Activated T-cell treated with anti-CD3 and anti-CD28 coated beads, Interleukin-2, amount 50 U/mL, for 24 hours (primary cell): ENCODE data around the gene TCF7L1.
"Not testable (repeated sequence)": the region's sequence is repeated elsewhere in the genome, so short reads cannot be mapped to it uniquely, and the experiment has no call there.

Experiments used
- DNase-seq: peaks from one replicate; pipeline ENCODE4 v3.0.0-alpha.2; 2020
- H3K27ac Mint-ChIP-seq: 2 replicates; pipeline ENCODE4 v1.8.0; 2020; ENCODE audit warnings: mild to moderate bottlenecking, mixed read lengths
- H3K27me3 Mint-ChIP-seq: 2 replicates; pipeline ENCODE4 v1.8.0; 2020; ENCODE audit warnings: mixed read lengths
- H3K36me3 Mint-ChIP-seq: 2 replicates; pipeline ENCODE4 v1.8.0; 2020; ENCODE audit warnings: low read depth, mixed read lengths
- H3K4me1 Mint-ChIP-seq: 2 replicates; pipeline ENCODE4 v1.8.0; 2020; ENCODE audit warnings: low read depth, mixed read lengths
- H3K4me3 Mint-ChIP-seq: 2 replicates; pipeline ENCODE4 v1.8.0; 2020; ENCODE audit warnings: mild to moderate bottlenecking, moderate library complexity, mixed read lengths
- H3K9me3 Mint-ChIP-seq: 2 replicates; pipeline ENCODE4 v1.8.0; 2020; ENCODE audit warnings: mixed read lengths

Gene TCF7L1

DNA sequence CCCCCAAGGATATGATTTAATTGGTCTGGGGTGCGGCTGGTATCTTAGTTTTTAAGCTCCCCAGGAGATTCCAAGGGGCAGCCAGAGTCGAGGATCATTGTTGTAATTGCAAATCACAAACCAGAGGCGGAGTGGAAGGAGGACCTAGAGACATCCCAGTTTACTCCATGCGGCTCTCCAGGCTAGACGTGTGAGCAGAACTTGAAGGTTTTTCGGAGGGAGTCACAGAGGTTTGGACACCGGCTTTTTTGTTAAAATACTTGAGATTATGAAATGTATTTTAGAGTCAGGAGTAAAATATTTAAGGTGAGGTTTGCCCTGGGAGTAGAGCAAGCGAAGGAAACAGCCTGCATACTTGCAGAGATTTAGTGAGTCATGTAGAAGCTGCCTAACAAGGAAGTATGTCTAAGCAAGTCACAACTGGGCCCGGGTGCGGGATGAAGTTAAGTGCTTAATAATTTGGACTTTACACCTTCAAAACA is 155.1 kb downstream of the TCF7L1 start:
- Mint-ChIP-seq H3K4me1 (peaks cover 20% of the 10 kb centered on the region), H3K9me3 (no peaks in the 10 kb centered on the region), H3K27ac (no peak overlapping the region), H3K36me3 (no peaks in the 10 kb centered on the region), H3K27me3 (no peaks in the 10 kb centered on the region), H3K4me3 (no peak overlapping the region)
- DNase-seq: no peak

GRCh38 chr2:85291425-85292023 is 158.3 kb downstream of the TCF7L1 start:
- H3K4me1 Mint-ChIP-seq: peaks cover 17% of the 10 kb centered on the region
- H3K4me3 Mint-ChIP-seq: no peak overlapping the region
- H3K27ac Mint-ChIP-seq: peak overlapping the region; percentile 54
- H3K27me3 Mint-ChIP-seq: no peaks in the 10 kb centered on the region
- no peaks in the 10 kb centered on the region for H3K36me3 Mint-ChIP-seq
- no peaks in the 10 kb centered on the region for H3K9me3 Mint-ChIP-seq
- no peak for DNase-seq

- no peak overlapping the region for H3K27ac Mint-ChIP-seq
- no peak overlapping the region for H3K4me3 Mint-ChIP-seq
- no peak for DNase-seq
- H3K9me3 Mint-ChIP-seq: no peaks in the 10 kb centered on the region
- peaks cover 17% of the 10 kb centered on the region for H3K4me1 Mint-ChIP-seq
- no peaks in the 10 kb centered on the region for H3K36me3 Mint-ChIP-seq
- peaks cover 5% of the 10 kb centered on the region for H3K27me3 Mint-ChIP-seq
Measured at GRCh38 chr2:85302121-85302520, 168.9 kb downstream of the TCF7L1 start.

GRCh38 chr2:85303780-85304531 is 170.8 kb downstream of the TCF7L1 start:
- peaks cover 26% of the 10 kb centered on the region for H3K4me1 Mint-ChIP-seq

GRCh38 chr2:85307527-85307897 is 174.3 kb downstream of the TCF7L1 start:
- H3K4me1 Mint-ChIP-seq: peaks cover 42% of the 10 kb centered on the region
- peaks cover 5% of the 10 kb centered on the region for H3K27me3 Mint-ChIP-seq
- DNase-seq: no peak
- peaks cover 5% of the 10 kb centered on the region for H3K36me3 Mint-ChIP-seq
- peak overlapping the region; percentile 53 for H3K4me3 Mint-ChIP-seq
- peak overlapping the region; percentile 79 for H3K27ac Mint-ChIP-seq
- H3K9me3 Mint-ChIP-seq: no peaks in the 10 kb centered on the region

More at GRCh38 chr2:85303780-85304531, 170.8 kb downstream of the TCF7L1 start:
- Mint-ChIP-seq H3K27me3 (peaks cover 5% of the 10 kb centered on the region), H3K36me3 (no peaks in the 10 kb centered on the region), H3K9me3 (no peaks in the 10 kb centered on the region), H3K4me3 (no peak overlapping the region), H3K27ac (no peak overlapping the region)
- no peak for DNase-seq

GRCh38 chr2:85308201-85308600 is 175.0 kb downstream of the TCF7L1 start:
- no peaks in the 10 kb centered on the region for H3K9me3 Mint-ChIP-seq
- H3K27ac Mint-ChIP-seq: peak overlapping the region; percentile 86
- no peak overlapping the region for H3K4me3 Mint-ChIP-seq
- peaks cover 7% of the 10 kb centered on the region for H3K36me3 Mint-ChIP-seq
- peaks cover 5% of the 10 kb centered on the region for H3K27me3 Mint-ChIP-seq
- H3K4me1 Mint-ChIP-seq: peaks cover 42% of the 10 kb centered on the region
- DNase-seq: no peak

GRCh38 chr2:85308896-85309555 is 175.8 kb downstream of the TCF7L1 start:
- Mint-ChIP-seq H3K27ac (peak overlapping the region; percentile 86), H3K36me3 (peaks cover 15% of the 10 kb centered on the region), H3K9me3 (no peaks in the 10 kb centered on the region), H3K4me3 (peak overlapping the region; percentile 65), H3K27me3 (peaks cover 5% of the 10 kb centered on the region), H3K4me1 (peaks cover 46% of the 10 kb centered on the region)
- DNase-seq: no peak

DNA sequence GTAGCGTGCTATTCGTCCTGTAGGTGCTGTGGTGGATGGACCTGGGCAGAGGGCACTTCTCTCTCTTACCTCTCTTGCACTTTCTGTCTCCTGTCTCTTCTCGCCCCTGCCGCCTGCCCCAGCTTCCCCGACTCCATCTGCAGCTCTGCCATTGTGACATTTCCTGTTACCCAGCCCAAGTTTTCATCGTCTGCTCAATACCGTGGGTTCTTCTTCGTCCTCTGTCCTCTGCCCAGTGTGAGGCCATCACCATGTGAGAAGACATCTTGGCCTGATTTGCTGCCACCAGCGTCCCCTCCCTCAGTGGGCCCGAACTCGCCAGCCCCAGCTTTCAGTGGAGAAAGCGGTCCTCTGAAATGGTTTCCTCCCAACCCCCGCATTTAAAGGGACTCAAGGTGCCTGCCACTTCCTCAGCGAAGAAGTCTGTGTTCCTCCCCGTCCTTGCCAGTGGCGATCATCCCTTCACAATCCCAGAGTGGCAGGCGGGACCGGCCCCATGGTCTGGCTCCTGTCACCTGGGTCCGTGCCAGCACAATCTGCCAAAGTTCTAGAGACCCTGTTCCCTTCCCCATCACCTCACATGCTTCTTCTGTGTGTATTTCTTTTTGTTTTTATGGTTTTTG is 176.6 kb downstream of the TCF7L1 start:
- Mint-ChIP-seq H3K27me3 (no peaks in the 10 kb centered on the region), H3K9me3 (no peaks in the 10 kb centered on the region), H3K36me3 (peaks cover 21% of the 10 kb centered on the region), H3K4me3 (peak overlapping the region; percentile 65), H3K27ac (peak overlapping the region; percentile 86), H3K4me1 (peaks cover 46% of the 10 kb centered on the region)
- no peak for DNase-seq

- H3K4me3 Mint-ChIP-seq: peak overlapping the region; percentile 65
- H3K27ac Mint-ChIP-seq: peak overlapping the region; percentile 86
- H3K9me3 Mint-ChIP-seq: no peaks in the 10 kb centered on the region
- no peak for DNase-seq
- H3K4me1 Mint-ChIP-seq: peaks cover 46% of the 10 kb centered on the region
- H3K27me3 Mint-ChIP-seq: no peaks in the 10 kb centered on the region
- peaks cover 26% of the 10 kb centered on the region for H3K36me3 Mint-ChIP-seq
Measured at GRCh38 chr2:85310330-85310729, 177.1 kb downstream of the TCF7L1 start.

DNA sequence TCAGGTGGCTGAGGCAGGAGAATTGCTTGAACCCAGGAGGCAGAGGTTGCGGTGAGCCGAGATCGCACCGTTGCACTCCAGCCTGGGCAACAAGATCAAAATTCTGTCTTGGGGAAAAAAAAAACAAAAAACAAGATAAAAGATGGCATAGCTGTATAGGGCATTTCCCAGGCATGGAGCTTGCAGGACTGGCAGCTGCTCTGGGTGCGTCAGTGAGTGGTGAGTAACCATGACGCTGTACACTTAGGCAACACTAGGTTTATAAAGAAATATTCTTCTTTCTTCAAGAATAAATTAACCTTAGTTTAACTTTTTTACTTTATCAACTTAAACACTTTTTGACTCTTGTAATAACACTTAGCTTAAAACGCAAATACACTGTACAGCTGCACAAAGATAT is 179.2 kb downstream of the TCF7L1 start:
- H3K9me3 Mint-ChIP-seq: no peaks in the 10 kb centered on the region
- no peaks in the 10 kb centered on the region for H3K27me3 Mint-ChIP-seq
- H3K4me1 Mint-ChIP-seq: peaks cover 35% of the 10 kb centered on the region
- no peak for DNase-seq
- H3K27ac Mint-ChIP-seq: no peak overlapping the region
- H3K4me3 Mint-ChIP-seq: no peak overlapping the region
- peaks cover 45% of the 10 kb centered on the region for H3K36me3 Mint-ChIP-seq

GRCh38 chr2:85314884-85315242 is 181.7 kb downstream of the TCF7L1 start:
- Mint-ChIP-seq H3K4me1 (peaks cover 38% of the 10 kb centered on the region), H3K36me3 (peaks cover 64% of the 10 kb centered on the region), H3K4me3 (no peak overlapping the region), H3K9me3 (no peaks in the 10 kb centered on the region), H3K27me3 (no peaks in the 10 kb centered on the region), H3K27ac (peak overlapping the region; percentile 64)
- no peak for DNase-seq

DNA sequence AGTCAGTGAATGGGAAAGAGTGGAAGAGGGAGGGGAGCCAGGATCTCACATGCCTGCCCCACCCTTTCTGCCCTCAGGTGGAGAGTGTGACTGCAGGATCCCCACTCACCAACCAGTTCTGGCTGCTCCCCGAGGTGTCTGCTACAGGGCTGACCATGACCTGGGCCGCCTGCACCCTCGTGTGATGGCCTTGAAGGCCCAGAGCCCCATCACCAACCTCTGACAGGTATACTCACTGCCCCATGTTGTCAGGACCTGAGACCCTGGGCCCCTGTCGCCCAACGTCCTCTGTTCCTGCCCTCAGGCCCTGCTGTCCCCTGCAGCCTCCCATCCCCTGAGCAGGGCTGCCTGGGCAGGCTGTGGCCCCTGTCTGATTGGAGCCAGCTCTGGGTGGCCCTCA is 182.7 kb downstream of the TCF7L1 start:
- Mint-ChIP-seq H3K4me1 (peaks cover 40% of the 10 kb centered on the region), H3K36me3 (peaks cover 74% of the 10 kb centered on the region), H3K27ac (peak overlapping the region; percentile 44)
- H3K4me3 Mint-ChIP-seq, H3K9me3 Mint-ChIP-seq, H3K27me3 Mint-ChIP-seq, DNase-seq: not testable (repeated sequence)

GRCh38 chr2:85318222-85319074 is 185.3 kb downstream of the TCF7L1 start:
- peak; percentile 49 for DNase-seq
- peaks cover 62% of the 10 kb centered on the region for H3K4me1 Mint-ChIP-seq
- no peaks in the 10 kb centered on the region for H3K9me3 Mint-ChIP-seq
- peaks cover 90% of the 10 kb centered on the region for H3K36me3 Mint-ChIP-seq
- H3K27ac Mint-ChIP-seq: peak overlapping the region; percentile 98
- H3K4me3 Mint-ChIP-seq: peak overlapping the region; percentile 64
- no peaks in the 10 kb centered on the region for H3K27me3 Mint-ChIP-seq

DNA sequence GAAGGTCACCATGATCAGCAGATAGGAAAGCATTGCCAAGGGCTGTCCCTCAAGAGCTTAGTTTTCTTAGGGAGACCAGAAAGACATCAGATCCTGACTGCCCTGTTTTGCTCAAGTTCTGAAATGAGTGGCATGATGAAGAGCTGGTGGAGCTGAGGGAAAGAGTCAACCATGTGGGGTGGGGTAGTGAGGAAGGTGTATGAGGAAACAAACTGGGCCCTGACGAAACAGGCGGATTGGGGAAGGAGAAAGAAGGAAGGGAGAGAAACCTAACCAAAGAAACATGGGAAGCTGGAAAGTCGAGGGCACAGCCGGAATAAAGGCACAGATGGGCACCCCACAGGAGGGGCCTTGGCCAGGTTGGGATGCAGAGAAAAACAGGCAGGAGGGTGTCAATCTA is 186.6 kb downstream of the TCF7L1 start:
- Mint-ChIP-seq H3K4me1 (peaks cover 72% of the 10 kb centered on the region), H3K36me3 (peaks cover 92% of the 10 kb centered on the region), H3K4me3 (peak overlapping the region; percentile 40), H3K27me3 (no peaks in the 10 kb centered on the region), H3K27ac (peak overlapping the region; percentile 98), H3K9me3 (no peaks in the 10 kb centered on the region)
- DNase-seq: no peak
